Mesenchymal stem cell (in vitro differentiated cells and primary cell): ENCODE measurements around the gene FHIT.

Source experiments
- DNase-seq: peaks from one replicate; pipeline ENCODE4 v3.0.0-alpha.2; 2013
- H2AFZ ChIP-seq: one replicate; pipeline ENCODE4 v1.6.1; 2013; ENCODE audit warnings: low read depth, mild to moderate bottlenecking, control low read depth, inconsistent platforms, low read length, moderate library complexity
- H2AK5ac ChIP-seq: 2 replicates; pipeline ENCODE4 v1.6.1; 2013; ENCODE audit warnings: low read length, moderate library complexity, mild to moderate bottlenecking, inconsistent platforms; ENCODE audit not compliant: severe bottlenecking
- H2BK120ac ChIP-seq: one replicate; pipeline ENCODE4 v1.6.1; 2013; ENCODE audit warnings: low read depth, mild to moderate bottlenecking, inconsistent platforms, low read length, moderate library complexity
- H2BK12ac ChIP-seq, 2 experiments: one replicate each; pipeline ENCODE4 v1.6.1; 2013; ENCODE audit warnings: inconsistent platforms in 2 of 2, low read length in 2 of 2, mild to moderate bottlenecking in 2 of 2, moderate library complexity in 2 of 2, control low read depth in 1 of 2
- H2BK15ac ChIP-seq: one replicate; pipeline ENCODE4 v1.6.1; 2013; ENCODE audit warnings: mild to moderate bottlenecking, low read depth, inconsistent platforms; ENCODE audit not compliant: poor library complexity, severe bottlenecking
- H2BK5ac ChIP-seq: 2 replicates; pipeline ENCODE4 v1.6.1; 2013; ENCODE audit warnings: low read depth, mild to moderate bottlenecking, low read length, control low read depth, inconsistent platforms; ENCODE audit not compliant: poor library complexity, severe bottlenecking
- H3K14ac ChIP-seq, 2 experiments: one replicate each; pipeline ENCODE4 v1.6.1; 2013; ENCODE audit warnings: inconsistent platforms in 2 of 2, low read length in 2 of 2, control low read depth in 1 of 2, mild to moderate bottlenecking in 1 of 2, moderate library complexity in 1 of 2
- H3K18ac ChIP-seq, 2 experiments: one replicate each; pipeline ENCODE4 v1.6.1; 2013; ENCODE audit warnings: inconsistent platforms in 2 of 2, low read length in 2 of 2, control low read depth in 1 of 2, low read depth in 1 of 2, mild to moderate bottlenecking in 1 of 2
- H3K23ac ChIP-seq, 2 experiments: one replicate each; pipeline ENCODE4 v1.6.1; 2013; ENCODE audit warnings: inconsistent platforms in 2 of 2, low read length in 2 of 2, mild to moderate bottlenecking in 2 of 2, moderate library complexity in 2 of 2, control low read depth in 1 of 2
- H3K27ac ChIP-seq: 2 replicates; pipeline ENCODE4 v1.5.1; 2013; ENCODE audit warnings: mild to moderate bottlenecking, moderate library complexity, low read length, control low read depth, inconsistent platforms; ENCODE audit not compliant: poor library complexity, severe bottlenecking
- H3K27me3 ChIP-seq, 2 experiments: 2 replicates each; pipeline versions ENCODE4 v1.6.1 to v1.7.0; 2013; ENCODE audit warnings: low read length in 2 of 2, mild to moderate bottlenecking in 2 of 2, moderate library complexity in 2 of 2, control low read depth in 1 of 2, inconsistent platforms in 1 of 2; ENCODE audit not compliant: control insufficient read depth in 1 of 2, insufficient read depth in 1 of 2
- H3K36me3 ChIP-seq, 2 experiments: 2 replicates each; pipeline versions ENCODE4 v1.6.1 to v1.7.0; 2013; ENCODE audit warnings: low read length in 2 of 2, control low read depth in 1 of 2, inconsistent platforms in 1 of 2, low read depth in 1 of 2, mild to moderate bottlenecking in 1 of 2; ENCODE audit not compliant: insufficient read depth in 2 of 2, control insufficient read depth in 1 of 2
- H3K4ac ChIP-seq, 2 experiments: one replicate each; pipeline ENCODE4 v1.6.1; 2013; ENCODE audit warnings: inconsistent platforms in 2 of 2, low read length in 2 of 2, mild to moderate bottlenecking in 2 of 2, moderate library complexity in 2 of 2, control low read depth in 1 of 2, low read depth in 1 of 2
- H3K4me1 ChIP-seq: 2 replicates; pipeline ENCODE4 v1.6.1; 2013; ENCODE audit warnings: low read depth, low read length, control low read depth; ENCODE audit not compliant: control insufficient read depth, insufficient read depth
- H3K4me2 ChIP-seq: 2 replicates; pipeline ENCODE4 v1.6.1; 2013; ENCODE audit warnings: low read length, mild to moderate bottlenecking, inconsistent platforms; ENCODE audit not compliant: poor library complexity, severe bottlenecking
- H3K4me3 ChIP-seq, 2 experiments: 2 replicates each; pipeline versions ENCODE4 v1.5.1 to v1.7.0; 2013; ENCODE audit warnings: low read length in 2 of 2, mild to moderate bottlenecking in 2 of 2, control low read depth in 1 of 2, low read depth in 1 of 2; ENCODE audit not compliant: insufficient read depth in 1 of 2
- H3K79me1 ChIP-seq: replicated peaks from 2 replicates; pipeline ENCODE4 v1.6.1; 2013; ENCODE audit warnings: mild to moderate bottlenecking, control low read depth, low read length, inconsistent platforms; ENCODE audit not compliant: poor library complexity, severe bottlenecking
- H3K9ac ChIP-seq: 2 replicates; pipeline ENCODE4 v1.7.0; 2013; ENCODE audit warnings: mild to moderate bottlenecking, low read length, moderate library complexity
- H3K9me3 ChIP-seq: 2 replicates; pipeline ENCODE4 v1.7.0; 2013; ENCODE audit warnings: mild to moderate bottlenecking, low read length; ENCODE audit not compliant: control insufficient read depth
- H4K8ac ChIP-seq: one replicate; pipeline ENCODE4 v1.6.1; 2013; ENCODE audit warnings: inconsistent platforms, mild to moderate bottlenecking, low read length, moderate library complexity
- H4K91ac ChIP-seq: one replicate; pipeline ENCODE4 v1.6.1; 2013; ENCODE audit warnings: mild to moderate bottlenecking, low read length, inconsistent platforms
- WGBS: methylation state at CpG from one replicate; pipeline ENCODE4 v1.1.7; 2013; ENCODE audit warnings: mixed read lengths; 5-methylcytosine and 5-hydroxymethylcytosine counted together

FHIT gene

GRCh38 chr3:61077551-61077950 lies 173.7 kb downstream of the FHIT start:
- Histone ChIP-seq H3K4me3 (no peak overlapping the region), H4K8ac (no peak overlapping the region), H4K91ac (no peak overlapping the region), H3K79me1 (no peaks in the 10 kb centered on the region), H3K27ac (no peak overlapping the region), H3K23ac (no peak overlapping the region), H3K4me2 (no peak overlapping the region), H3K14ac (no peak overlapping the region), H3K9ac (no peak overlapping the region), H2BK15ac (no peak overlapping the region), H3K36me3 (no peaks in the 10 kb centered on the region), H3K4ac (no peak overlapping the region), H3K27me3 (no peaks in the 10 kb centered on the region), H2BK5ac (no peak overlapping the region), H3K9me3 (no peaks in the 10 kb centered on the region), H2AFZ (no peak overlapping the region), H3K18ac (no peak overlapping the region), H2BK120ac (no peak overlapping the region), H2BK12ac (no peak overlapping the region), H3K4me1 (no peaks in the 10 kb centered on the region), H2AK5ac (no peak overlapping the region)
- no peak for DNase-seq
- 67% methylated on average over 1 of the region's 1 CpG for WGBS

GRCh38 chr3:61074783-61075182 lies 176.5 kb downstream of the FHIT start:
- H3K4me1 ChIP-seq, result no peaks in the 10 kb centered on the region
- 73% methylated on average over 3 of the region's 3 CpGs for WGBS

GRCh38 chr3:61073566-61074165 lies 177.6 kb downstream of the FHIT start:
- DNase-seq, result no peak
- no peaks in the 10 kb centered on the region for H3K4me1 ChIP-seq
- no peak overlapping the region for H3K27ac ChIP-seq
- H2AFZ ChIP-seq, result no peak overlapping the region
- H2BK120ac ChIP-seq, result no peak overlapping the region
- H3K18ac ChIP-seq, result no peak overlapping the region
- no peaks in the 10 kb centered on the region for H3K9me3 ChIP-seq
- no peaks in the 10 kb centered on the region for H3K36me3 ChIP-seq
- H3K79me1 ChIP-seq, result no peaks in the 10 kb centered on the region
- WGBS, result 78% methylated on average over 3 of the region's 4 CpGs
- H3K27me3 ChIP-seq, result no peaks in the 10 kb centered on the region
- no peak overlapping the region for H3K4ac ChIP-seq
- no peak overlapping the region for H3K4me2 ChIP-seq
- H3K9ac ChIP-seq, result no peak overlapping the region
- H4K91ac ChIP-seq, result no peak overlapping the region
- no peak overlapping the region for H2BK5ac ChIP-seq
- no peak overlapping the region for H2BK15ac ChIP-seq
- no peak overlapping the region for H3K4me3 ChIP-seq
- H2BK12ac ChIP-seq, result no peak overlapping the region
- H3K23ac ChIP-seq, result no peak overlapping the region
- no peak overlapping the region for H2AK5ac ChIP-seq
- no peak overlapping the region for H4K8ac ChIP-seq
- no peak overlapping the region for H3K14ac ChIP-seq

More at GRCh38 chr3:61074783-61075182, 176.5 kb downstream of the FHIT start:
- Histone ChIP-seq H2AK5ac (no peak overlapping the region), H3K27me3 (no peaks in the 10 kb centered on the region), H3K9ac (no peak overlapping the region), H3K14ac (no peak overlapping the region), H2BK15ac (no peak overlapping the region), H3K9me3 (no peaks in the 10 kb centered on the region), H2BK12ac (no peak overlapping the region), H3K79me1 (no peaks in the 10 kb centered on the region), H3K4me3 (no peak overlapping the region), H3K4ac (no peak overlapping the region), H3K23ac (no peak overlapping the region), H3K4me2 (no peak overlapping the region), H4K8ac (no peak overlapping the region), H2BK5ac (no peak overlapping the region), H4K91ac (no peak overlapping the region), H3K36me3 (no peaks in the 10 kb centered on the region), H3K18ac (no peak overlapping the region), H2AFZ (no peak overlapping the region), H3K27ac (no peak overlapping the region), H2BK120ac (no peak overlapping the region)
- DNase-seq, result no peak

- Histone ChIP-seq H3K4me2 (no peak overlapping the region), H3K14ac (no peak overlapping the region), H2AK5ac (no peak overlapping the region), H3K79me1 (no peaks in the 10 kb centered on the region), H2BK120ac (no peak overlapping the region), H4K91ac (no peak overlapping the region), H2BK5ac (no peak overlapping the region), H4K8ac (no peak overlapping the region), H3K18ac (no peak overlapping the region), H3K9ac (no peak overlapping the region), H2BK15ac (no peak overlapping the region), H3K27ac (no peak overlapping the region), H3K9me3 (peaks cover 5% of the 10 kb centered on the region), H3K4ac (no peak overlapping the region), H3K36me3 (no peaks in the 10 kb centered on the region), H3K23ac (no peak overlapping the region), H2AFZ (no peak overlapping the region), H3K27me3 (no peaks in the 10 kb centered on the region), H3K4me1 (no peaks in the 10 kb centered on the region), H2BK12ac (no peak overlapping the region), H3K4me3 (no peak overlapping the region)
- DNase-seq, result no peak
- WGBS, result 87% methylated on average over 4 of the region's 4 CpGs
These were observed 183.2 kb downstream of the FHIT start for GRCh38 chr3:61068084-61068483.
